ENCODE results near the gene INTS12.
"Not testable (repeated sequence)": the region's sequence is repeated elsewhere in the genome, so short reads cannot be mapped to it uniquely, and the experiment has no call there.

GRCh38 chr4:105735217-105735616 lies 26.7 kb upstream of the INTS12 start:
- TF ChIP-seq CTCF (IDR thresholded peaks at IDR 0.05 in 4 of 5, conservative IDR thresholded peaks at IDR 0.05 in 1 of 5); POLR2A (IDR thresholded peaks at IDR 0.05): not testable (repeated sequence)
